PFSK-1 (cell line): Measurements from ENCODE around the gene FGF14.

Experiments
- POLR2AphosphoS5 ChIP-seq: IDR thresholded peaks from 2 replicates; pipeline ENCODE4 v1.6.1; 2012; ENCODE audit warnings: low read depth, mild to moderate bottlenecking, control low read depth, low read length, moderate library complexity
- REST ChIP-seq, 2 experiments: IDR thresholded peaks; 2 replicates each; pipeline versions ENCODE4 v1.6.1 to v1.8.0; 2011 to 2012; ENCODE audit warnings: low read depth in 2 of 2, low read length in 2 of 2, control low read depth in 1 of 2, inconsistent platforms in 1 of 2, mild to moderate bottlenecking in 1 of 2, moderate library complexity in 1 of 2; ENCODE audit not compliant: insufficient read depth in 1 of 2
- SIN3A ChIP-seq: IDR thresholded peaks from 2 replicates; pipeline ENCODE4 v1.6.1; 2012; ENCODE audit warnings: mild to moderate bottlenecking, low read length, moderate library complexity, borderline replicate concordance; ENCODE audit not compliant: insufficient read depth
- TAF1 ChIP-seq: IDR thresholded peaks from 2 replicates; pipeline ENCODE4 v1.6.1; 2012; ENCODE audit warnings: low read length, control low read depth, borderline replicate concordance; ENCODE audit not compliant: insufficient read depth

GRCh38 chr13:102309110-102309509 is 92.7 kb downstream of the FGF14 start:
- TF ChIP-seq POLR2AphosphoS5, result no peak
- TF ChIP-seq TAF1, result no peak
- no peak for TF ChIP-seq SIN3A
- TF ChIP-seq REST (IDR thresholded peaks at IDR 0.05; ENCODE audit: insufficient read depth in 1 of 2, low read depth in 2 of 2, low read length in 2 of 2), result no peak
